HFFc6 (cell line): ENCODE data around the gene TMBIM1. TPM values are rescaled to one million over a fixed set of nuclear protein-coding genes. Genes with fewer than 3 reads are reported as not detected.
A peak's percentile ranks its signal among the peaks of the same experiment; 100 is the strongest.

ENCODE experiments used
- DNase-seq: peaks from one replicate; pipeline ENCODE4 v3.0.0-alpha.2; 2018
- H3K27ac Mint-ChIP-seq: 2 replicates; pipeline ENCODE4 v1.8.0; 2020; ENCODE audit warnings: mild to moderate bottlenecking, mixed read lengths
- H3K27me3 Mint-ChIP-seq: 2 replicates; pipeline ENCODE4 v1.8.0; 2021; ENCODE audit warnings: mild to moderate bottlenecking, moderate library complexity, mixed read lengths; ENCODE audit not compliant: insufficient read depth
- H3K36me3 Mint-ChIP-seq: 2 replicates; pipeline ENCODE4 v1.8.0; 2021; ENCODE audit warnings: low read depth, mixed read lengths
- H3K4me1 Mint-ChIP-seq: 2 replicates; pipeline ENCODE4 v1.8.0; 2020; ENCODE audit warnings: low read depth, mixed read lengths
- H3K4me3 Mint-ChIP-seq: 2 replicates; pipeline ENCODE4 v1.8.0; 2020; ENCODE audit warnings: mild to moderate bottlenecking, moderate library complexity, mixed read lengths
- H3K9me3 Mint-ChIP-seq: 2 replicates; pipeline ENCODE4 v1.8.0; 2020; ENCODE audit warnings: mild to moderate bottlenecking, mixed read lengths
- CTCF ChIP-seq: fragments of 200-600 bp; sonication (generic); IDR thresholded peaks from 2 replicates; pipeline ENCODE4 v1.5.0; 2021; ENCODE audit warnings: antibody characterized with exemption, mild to moderate bottlenecking
- long read RNA-seq: library from polyadenylated mRNA; unstranded; transcript quantifications from one replicate; pipeline ENCODE4 v2.0.0, GENCODE V29; 2019
- total RNA-seq, 6 experiments: library from RNA; stranded (reverse); fragmentation: NEBNext Ultra II Directional; extraction: Animal tissue kit (Norgen Biotek cat#: 25700); gene quantifications; 2 replicates in 1 of 6; 3 replicates in 5 of 6; pipeline ENCODE4 v1.2.3, GENCODE V29; 2021

Gene TMBIM1
- total RNA-seq, result 100 to 1,000 TPM; 163 to 187 (median 176) TPM
- long read RNA-seq, transcript TMBIM1-219 (10 exons, 2,874 nt), result minor isoform, 5 of 208 reads
- long read RNA-seq, transcript TMBIM1-201 (12 exons, 2,371 nt), result major isoform, 151 of 208 reads
- long read RNA-seq, partial matches to known transcripts, result 21 of 208 reads
- long read RNA-seq, other reads (novel, unspliced or antisense), result 29 of 208 reads

DNA sequence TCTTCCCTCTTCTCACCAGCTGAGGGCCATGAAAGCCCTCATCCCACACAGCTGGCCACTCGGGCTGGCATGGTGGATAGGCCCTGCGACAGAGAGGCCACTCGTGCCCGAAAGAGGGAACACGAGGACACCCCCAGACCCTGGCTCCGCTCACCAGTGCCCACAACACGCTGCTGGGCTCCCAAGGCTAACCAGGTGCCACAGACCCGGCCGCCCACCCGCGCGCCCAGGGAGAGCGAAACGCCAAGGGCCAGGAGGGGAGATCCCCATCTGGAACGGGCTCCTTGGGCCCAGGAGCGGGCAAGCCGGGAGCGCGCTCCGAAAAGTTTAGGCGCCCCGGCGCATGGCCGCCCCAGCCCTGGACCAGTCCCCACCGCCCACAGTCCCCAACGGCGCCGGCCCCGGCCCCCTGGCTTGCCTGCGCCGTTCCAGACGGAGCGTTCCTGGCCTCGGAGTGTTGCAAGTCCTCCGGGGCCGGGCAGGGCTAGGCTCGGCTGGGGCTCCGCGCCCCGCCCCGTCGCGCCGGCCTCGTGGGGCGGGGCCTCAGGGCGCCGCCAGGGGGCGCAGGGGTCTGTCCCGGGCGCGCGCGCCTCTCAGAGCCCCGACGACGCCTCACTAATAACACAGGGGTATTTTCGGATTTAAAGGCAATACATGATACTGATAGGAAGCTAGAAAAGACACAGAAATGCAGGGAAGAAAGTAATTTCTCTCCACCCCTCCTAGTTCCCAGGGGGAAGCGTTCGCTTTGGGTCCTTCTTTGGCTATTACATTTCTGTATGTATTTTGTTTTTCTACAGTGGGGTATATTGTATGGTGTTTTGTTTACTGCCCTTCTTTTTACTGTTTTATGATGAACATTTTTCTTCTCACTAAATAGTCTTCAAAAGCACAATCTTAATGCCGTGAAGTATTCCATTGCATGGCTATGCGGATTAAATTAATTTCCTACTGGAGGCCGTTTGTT lies at the start of gene TMBIM1:
TSS of gene TMBIM1 (minus strand) at position 456 of the 967 bp plus-strand sequence. CDS start 10,362 bp downstream, outside the sequence.
- peak; percentile 35 for DNase-seq
- no peaks in the 10 kb centered on the region for H3K9me3 Mint-ChIP-seq
- peaks cover 16% of the 10 kb centered on the region for H3K36me3 Mint-ChIP-seq
- H3K4me3 Mint-ChIP-seq, result peak within 1 kb of the TSS; percentile 90
- peaks cover 54% of the 10 kb centered on the region for H3K4me1 Mint-ChIP-seq
- peak within 1 kb of the TSS; percentile 79 for H3K27ac Mint-ChIP-seq
- peak; percentile 98 for TF ChIP-seq CTCF
- H3K27me3 Mint-ChIP-seq, result peaks cover 3% of the 10 kb centered on the region

GRCh38 chr2:218341381-218341780 lies 49.1 kb upstream of the TMBIM1 start:
- TF ChIP-seq CTCF, result no peak
- no peaks in the 10 kb centered on the region for H3K36me3 Mint-ChIP-seq

DNA sequence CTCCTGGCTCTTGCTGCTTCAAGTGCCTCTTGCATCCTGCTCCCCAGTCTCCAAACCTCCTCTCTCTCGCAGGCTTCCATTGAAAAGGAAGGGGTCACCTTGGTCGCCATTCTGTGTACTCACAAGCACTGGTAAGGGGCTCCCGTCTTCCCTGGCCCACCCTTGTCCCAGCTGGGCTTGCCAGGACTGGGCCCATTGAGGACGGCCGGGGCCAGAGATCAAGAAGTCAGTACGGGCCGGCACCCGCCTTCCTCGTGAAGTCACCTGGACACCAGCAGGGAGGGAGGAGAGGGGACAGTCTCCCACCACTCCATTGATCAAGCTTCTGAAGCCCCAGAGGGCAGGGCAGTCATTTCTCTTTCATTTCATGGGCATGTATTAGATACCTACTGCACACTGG lies 48.4 kb upstream of the TMBIM1 start:
- Mint-ChIP-seq H3K4me3 (no peak overlapping the region), H3K27me3 (peaks cover 7% of the 10 kb centered on the region), H3K4me1 (peaks cover 10% of the 10 kb centered on the region), H3K27ac (no peak overlapping the region), H3K36me3 (no peaks in the 10 kb centered on the region), H3K9me3 (no peaks in the 10 kb centered on the region)
- DNase-seq, result no peak
- no peak for TF ChIP-seq CTCF

More at GRCh38 chr2:218341381-218341780, 49.1 kb upstream of the TMBIM1 start:
- H3K4me1 Mint-ChIP-seq, result peaks cover 10% of the 10 kb centered on the region
- H3K9me3 Mint-ChIP-seq, result no peaks in the 10 kb centered on the region
- H3K27me3 Mint-ChIP-seq, result peaks cover 9% of the 10 kb centered on the region
- DNase-seq, result no peak
- H3K4me3 Mint-ChIP-seq, result no peak overlapping the region
- no peak overlapping the region for H3K27ac Mint-ChIP-seq

- H3K4me1 Mint-ChIP-seq, result no peaks in the 10 kb centered on the region; the same call in 1 of the 2 replicates
- H3K36me3 Mint-ChIP-seq, result no peaks in the 10 kb centered on the region
- DNase-seq, result no peak
These were observed 42.2 kb upstream of the TMBIM1 start for GRCh38 chr2:218334531-218334930.

More at GRCh38 chr2:218334531-218334930, 42.2 kb upstream of the TMBIM1 start:
- no peak for TF ChIP-seq CTCF
- Mint-ChIP-seq H3K27ac (no peak overlapping the region), H3K27me3 (peaks cover 14% of the 10 kb centered on the region), H3K9me3 (no peaks in the 10 kb centered on the region), H3K4me3 (no peak overlapping the region)
